ENCODE data around the gene TSPAN14. TPM values are rescaled to one million over a fixed set of nuclear protein-coding genes. Genes with fewer than 3 reads are reported as not detected.

Gene TSPAN14
- total RNA-seq, 1 experiment from 2014 or later: 46.8 TPM

GRCh38 chr10:80406204-80406603, 47.9 kb upstream of the TSPAN14 start:
- no peak overlapping the region for H2AK5ac ChIP-seq (ENCODE audit: insufficient read length, low read length)
- peaks cover 19 to 27% of the 10 kb centered on the region in 2 experiments for H3K4me1 Mint-ChIP-seq
- no peak overlapping the region for H3T11ph ChIP-seq (ENCODE audit: low read length)
- H3K9ac ChIP-seq (ENCODE audit: extremely low read depth, insufficient read length, low read length): no peak overlapping the region
- no peak for TF ChIP-seq CTCF (conservative IDR thresholded peaks at IDR 0.05)
- no peaks in the 10 kb centered on the region for H3K9me3 Mint-ChIP-seq
- H3K4me1 ChIP-seq (ENCODE audit: insufficient read depth, low read length): no peaks in the 10 kb centered on the region
- H3K56ac ChIP-seq (ENCODE audit: insufficient read length, low read depth, low read length): no peak overlapping the region
- H3K27me3 ChIP-seq (ENCODE audit: insufficient read depth, low read length): peaks cover 4% of the 10 kb centered on the region; the same call in 1 of the 2 replicates
- H3K79me2 ChIP-seq (ENCODE audit: insufficient read depth, low read length): no peaks in the 10 kb centered on the region
- H4K20me1 ChIP-seq (ENCODE audit: control insufficient read depth, insufficient read depth, insufficient read length): no peaks in the 10 kb centered on the region
- H3K9me3 ChIP-seq (ENCODE audit: control insufficient read depth, low read depth, low read length): no peaks in the 10 kb centered on the region
- H3K14ac ChIP-seq (ENCODE audit: insufficient read depth, low read length): no peak overlapping the region
- H3K27ac ChIP-seq (ENCODE audit: insufficient read length, low read depth, low read length): no peak overlapping the region
- no peak overlapping the region for H4K91ac ChIP-seq (ENCODE audit: insufficient read length, low read depth, low read length)
- no peak overlapping the region for H2BK15ac ChIP-seq (ENCODE audit: low read depth, low read length)
- no peak overlapping the region for H2BK12ac ChIP-seq (ENCODE audit: insufficient read length, low read depth, low read length)
- H2BK120ac ChIP-seq (ENCODE audit: low read depth, low read length, poor library complexity, severe bottlenecking): no peak overlapping the region
- no peak overlapping the region for H3K23ac ChIP-seq (ENCODE audit: insufficient read length, low read depth, low read length)
- H4K8ac ChIP-seq (replicated peaks; ENCODE audit: insufficient read length, low read depth, low read length): no peak overlapping the region
- whole genome bisulfite sequencing (ENCODE audit: extremely low coverage, insufficient read length, low lambda C conversion rate): no CpG with 5 or more reads among the region's 4 CpGs
- no peak for DNase-seq
- peaks cover 8% of the 10 kb centered on the region for H3K23me2 ChIP-seq (ENCODE audit: insufficient read length, low read depth, low read length, poor library complexity, severe bottlenecking)
- no peak overlapping the region for H3K18ac ChIP-seq (ENCODE audit: insufficient read length, low read depth, low read length)
- no peak overlapping the region; a peak in 1 of 7 replicates for H3K27ac Mint-ChIP-seq
- no peak overlapping the region for H3K4me2 ChIP-seq (ENCODE audit: insufficient read depth, insufficient read length, low read length)
- peaks cover 0 to 2% (median 0%) of the 10 kb centered on the region in 3 experiments; a peak in 3 of 7 replicates for H3K36me3 Mint-ChIP-seq (ENCODE audit: insufficient read depth in 1 of 3, low read depth in 3 of 3)
- peaks cover 31% of the 10 kb centered on the region for H3K27me3 Mint-ChIP-seq (ENCODE audit: low read depth)
- no peak overlapping the region for H2AFZ ChIP-seq (ENCODE audit: low read length)
- H2BK5ac ChIP-seq (ENCODE audit: insufficient read length, low read length): no peak overlapping the region
- no peak overlapping the region for H3K4me3 Mint-ChIP-seq
- no peak overlapping the region for H3K4ac ChIP-seq (ENCODE audit: low read depth, low read length)
- H2BK20ac ChIP-seq (ENCODE audit: low read depth, low read length, poor library complexity, severe bottlenecking): no peak overlapping the region
- H4K5ac ChIP-seq (ENCODE audit: insufficient read length, low read depth, low read length): no peak overlapping the region
- H3K79me1 ChIP-seq (ENCODE audit: insufficient read depth, low read depth, low read length, poor library complexity, severe bottlenecking): no peaks in the 10 kb centered on the region
